Measurements from ENCODE around the gene NR1H2.
"Not testable (repeated sequence)": the region's sequence is repeated elsewhere in the genome, so short reads cannot be mapped to it uniquely, and the experiment has no call there.

The NR1H2 gene

DNA sequence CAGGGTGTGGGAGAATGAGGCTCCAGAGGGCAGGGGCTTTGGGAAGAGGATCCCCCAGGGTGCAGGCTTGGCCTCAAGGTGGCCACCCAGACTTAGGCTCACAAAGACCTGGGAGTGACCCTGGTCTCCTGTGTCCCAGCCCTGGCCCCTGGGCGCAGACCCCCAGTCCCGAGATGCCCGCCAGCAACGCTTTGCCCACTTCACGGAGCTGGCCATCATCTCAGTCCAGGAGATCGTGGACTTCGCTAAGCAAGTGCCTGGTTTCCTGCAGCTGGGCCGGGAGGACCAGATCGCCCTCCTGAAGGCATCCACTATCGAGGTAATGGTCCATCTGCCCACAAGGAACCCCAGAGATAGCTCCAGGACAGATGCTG lies 2.6 kb downstream of the NR1H2 start:
- DNase-seq, result no peak

DNA sequence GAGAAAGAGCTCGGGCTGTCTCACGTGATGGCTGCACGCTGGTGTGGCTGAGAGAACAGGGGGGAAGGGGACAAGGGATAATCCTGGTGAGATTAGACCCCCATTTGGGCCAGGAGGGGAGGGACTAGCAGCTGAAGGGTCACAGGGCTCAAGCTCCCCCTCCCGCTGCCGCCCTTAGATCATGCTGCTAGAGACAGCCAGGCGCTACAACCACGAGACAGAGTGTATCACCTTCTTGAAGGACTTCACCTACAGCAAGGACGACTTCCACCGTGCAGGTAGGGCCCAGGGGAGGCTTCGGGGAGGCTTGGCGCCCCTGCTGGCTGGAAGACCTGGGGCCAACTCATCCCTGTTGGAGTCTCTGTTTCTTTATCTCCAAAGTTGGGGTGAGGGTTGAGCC lies 3.3 kb downstream of the NR1H2 start:
- no peak for DNase-seq

DNA sequence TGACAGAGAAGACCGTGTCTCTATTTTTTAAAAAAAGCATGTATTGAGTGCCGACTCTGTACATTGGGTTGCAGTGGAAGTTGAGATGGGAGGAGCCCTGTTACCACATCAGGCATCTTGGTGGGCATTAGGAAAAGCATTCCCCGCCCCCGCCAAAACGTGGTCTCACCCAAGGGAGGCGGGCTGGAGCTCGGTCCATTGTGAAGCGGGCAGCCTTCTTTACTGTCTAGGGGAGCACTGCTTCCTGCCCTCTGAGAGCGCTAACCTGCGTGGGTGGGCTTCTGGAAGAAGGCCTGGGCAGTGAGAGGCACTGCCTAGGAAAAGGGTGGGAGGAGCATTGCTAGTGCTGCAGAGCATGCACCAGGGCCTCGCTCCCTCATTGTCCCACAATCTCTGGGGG lies 3.9 kb downstream of the NR1H2 start:
- no peak for DNase-seq

DNA sequence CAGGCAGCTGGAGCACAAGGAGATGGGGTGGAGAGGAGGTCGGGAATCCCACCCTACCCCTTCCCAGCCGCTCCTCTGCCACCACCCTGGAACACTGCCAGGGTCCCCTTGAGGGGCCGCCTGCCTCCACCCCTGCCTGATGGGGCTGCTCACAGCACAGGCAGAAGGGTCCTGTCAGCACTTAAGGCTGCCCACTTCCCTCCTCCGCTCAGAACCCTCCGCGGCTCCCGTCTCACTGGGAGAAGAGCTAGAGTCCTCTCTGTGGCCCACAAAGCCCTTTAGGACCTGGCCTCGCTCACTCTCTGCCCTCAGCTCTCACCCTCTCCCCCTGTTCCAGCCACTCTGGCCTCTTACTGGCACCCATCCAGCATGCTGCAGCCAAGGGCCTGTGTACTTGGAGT lies 4.5 kb downstream of the NR1H2 start:
- no peak for DNase-seq

DNA sequence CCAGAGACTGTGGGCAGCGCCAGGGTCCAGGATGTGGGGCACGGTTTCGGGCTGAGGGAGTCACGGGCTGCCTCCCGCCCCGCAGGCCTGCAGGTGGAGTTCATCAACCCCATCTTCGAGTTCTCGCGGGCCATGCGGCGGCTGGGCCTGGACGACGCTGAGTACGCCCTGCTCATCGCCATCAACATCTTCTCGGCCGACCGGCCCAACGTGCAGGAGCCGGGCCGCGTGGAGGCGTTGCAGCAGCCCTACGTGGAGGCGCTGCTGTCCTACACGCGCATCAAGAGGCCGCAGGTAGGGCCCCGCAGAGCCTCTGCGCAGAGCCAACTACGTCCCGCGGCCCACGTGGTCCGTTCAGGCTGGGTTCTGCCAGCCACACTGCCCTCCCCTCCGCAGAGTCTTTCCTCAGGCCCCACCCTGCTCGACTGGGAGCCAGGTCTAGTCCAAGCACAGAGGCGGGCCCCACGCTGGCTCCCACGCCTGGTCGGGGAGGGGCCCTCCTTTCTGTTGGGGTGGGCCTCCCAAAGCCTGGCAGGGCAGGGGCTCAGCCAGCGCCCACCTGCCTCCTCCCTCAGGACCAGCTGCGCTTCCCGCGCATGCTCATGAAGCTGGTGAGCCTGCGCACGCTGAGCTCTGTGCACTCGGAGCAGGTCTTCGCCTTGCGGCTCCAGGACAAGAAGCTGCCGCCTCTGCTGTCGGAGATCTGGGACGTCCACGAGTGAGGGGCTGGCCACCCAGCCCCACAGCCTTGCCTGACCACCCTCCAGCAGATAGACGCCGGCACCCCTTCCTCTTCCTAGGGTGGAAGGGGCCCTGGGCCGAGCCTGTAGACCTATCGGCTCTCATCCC lies 5.8 kb downstream of the NR1H2 start:
- no peak for DNase-seq

DNA sequence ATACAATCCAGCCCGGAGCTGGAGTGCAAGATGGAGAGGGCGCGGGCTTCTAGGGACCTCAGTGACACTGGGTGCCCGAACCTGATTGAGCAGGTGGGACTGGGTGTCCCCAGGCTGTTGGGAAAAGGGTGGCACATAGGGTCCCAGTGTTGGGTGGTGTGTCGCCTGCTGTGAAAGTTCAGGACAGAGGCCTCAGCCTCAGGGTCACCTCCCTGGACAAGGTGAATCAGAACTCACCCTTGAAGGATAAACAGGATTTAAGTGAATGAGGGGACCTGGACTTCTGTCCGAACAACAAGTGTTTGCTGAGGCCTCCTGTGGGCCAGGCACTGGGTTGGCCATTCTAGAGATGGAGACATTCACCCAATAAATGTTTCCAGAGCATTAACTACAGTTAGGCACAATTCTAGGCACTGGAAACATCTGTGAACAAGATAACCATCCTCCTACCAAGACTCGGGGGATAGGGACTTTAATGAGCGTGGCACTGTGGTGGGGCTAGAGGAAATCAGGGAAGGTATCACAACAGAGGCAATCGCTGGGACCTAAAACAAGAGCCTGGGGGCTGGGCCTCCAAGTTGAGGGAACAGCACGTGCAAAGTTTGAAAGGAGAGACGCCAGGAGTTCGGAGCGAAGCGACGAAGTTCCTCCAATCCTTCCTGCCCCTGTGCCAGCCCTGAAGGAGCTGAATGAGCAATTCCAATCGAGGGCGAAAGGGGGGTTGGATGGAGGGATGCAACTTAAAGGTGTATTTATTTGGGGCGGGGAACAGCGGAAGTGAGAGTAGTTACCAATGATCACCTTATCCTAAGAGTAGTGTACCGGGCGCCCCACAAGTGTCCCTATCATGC lies 7.0 kb downstream of the NR1H2 start:
- DNase-seq, result peak; percentile 13

DNA sequence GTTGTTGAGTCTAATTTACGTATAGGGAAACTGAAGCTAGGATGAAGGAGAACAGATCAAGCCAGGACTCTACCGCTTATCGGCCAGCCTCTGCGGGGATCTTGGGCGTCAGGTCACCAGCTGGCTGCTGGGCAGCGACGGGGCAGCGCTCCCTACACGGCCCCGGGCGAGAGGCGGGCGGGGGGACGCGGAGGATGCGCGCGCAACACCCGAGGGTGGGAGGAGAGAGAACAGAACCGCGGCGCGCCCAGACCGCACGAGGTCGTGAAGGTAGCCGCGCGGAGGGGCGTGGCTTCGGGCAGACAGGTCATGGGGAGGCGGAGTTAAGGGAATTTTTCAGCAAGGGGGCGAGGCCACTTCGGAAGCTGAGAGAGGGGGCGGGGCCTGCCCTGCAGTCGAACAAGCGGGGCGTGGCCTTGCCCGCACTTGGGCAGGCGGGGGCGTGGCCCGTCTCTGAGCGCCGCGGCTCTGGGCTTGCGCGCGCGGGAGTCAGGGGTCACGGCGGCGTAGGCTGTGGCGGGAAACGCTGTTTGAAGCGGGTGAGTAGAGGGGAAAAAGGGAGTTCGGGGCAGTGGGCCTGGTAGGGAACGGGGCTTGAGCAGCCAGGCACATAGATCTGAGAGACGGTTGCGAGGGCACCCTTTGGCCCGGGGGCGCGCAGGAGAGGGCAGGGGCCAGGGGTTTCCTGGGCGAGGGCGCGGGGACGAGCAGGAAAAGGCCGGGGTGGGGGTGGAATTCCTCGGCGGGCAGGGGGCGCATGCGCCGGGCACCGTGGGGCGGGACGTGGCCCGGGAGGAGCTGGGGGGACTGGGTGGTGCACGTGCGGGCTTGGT lies 7.8 kb downstream of the NR1H2 start, which contains the start of gene POLD1:
Gene POLD1 (plus strand): TSS at position 496 of the 833 bp plus-strand sequence. CDS start 14,505 bp downstream, outside the sequence.
- DNase-seq, result peak; percentile 96

DNA sequence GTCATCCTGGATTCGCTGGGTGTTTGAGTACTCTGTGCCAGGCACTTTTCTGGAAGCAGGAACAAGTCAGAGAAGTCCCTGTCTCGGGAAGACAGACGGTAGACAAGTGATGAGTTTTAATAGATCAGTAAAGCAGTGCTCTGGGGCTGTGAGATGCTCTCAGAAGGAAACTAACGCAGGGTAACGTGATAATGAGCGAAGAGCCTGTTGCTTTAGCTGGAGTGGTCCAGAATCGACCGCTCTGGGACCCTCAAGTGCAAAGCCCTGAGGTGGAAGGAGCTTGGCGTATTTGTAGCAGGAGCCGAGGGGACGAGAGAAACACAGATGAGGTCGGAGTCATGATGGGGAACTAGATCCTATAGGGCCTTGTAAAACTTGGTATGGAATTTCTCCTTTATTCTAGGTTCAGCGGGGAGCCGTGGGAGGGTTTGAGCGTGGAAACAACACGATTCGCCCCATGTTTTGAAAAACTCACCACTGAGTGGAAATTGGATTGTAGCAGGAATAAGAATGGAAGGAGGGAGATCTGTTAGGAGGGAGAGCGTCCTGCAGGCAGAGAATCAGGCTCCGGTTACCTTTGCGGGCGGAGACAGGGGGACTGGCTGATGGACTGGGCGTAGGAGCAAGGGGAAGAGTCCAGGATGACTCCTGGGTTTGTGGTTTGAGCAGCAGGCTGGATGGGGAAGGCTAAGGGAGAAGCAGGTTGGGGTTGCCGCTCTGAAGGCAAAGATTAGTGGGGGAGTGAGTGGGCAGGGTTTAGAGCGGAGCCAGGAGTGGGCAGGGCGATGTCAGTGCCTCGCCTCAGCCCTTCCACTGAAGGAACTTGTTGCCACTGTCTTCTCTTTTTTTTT lies 8.7 kb downstream of the NR1H2 start:
- DNase-seq, result no peak

DNA sequence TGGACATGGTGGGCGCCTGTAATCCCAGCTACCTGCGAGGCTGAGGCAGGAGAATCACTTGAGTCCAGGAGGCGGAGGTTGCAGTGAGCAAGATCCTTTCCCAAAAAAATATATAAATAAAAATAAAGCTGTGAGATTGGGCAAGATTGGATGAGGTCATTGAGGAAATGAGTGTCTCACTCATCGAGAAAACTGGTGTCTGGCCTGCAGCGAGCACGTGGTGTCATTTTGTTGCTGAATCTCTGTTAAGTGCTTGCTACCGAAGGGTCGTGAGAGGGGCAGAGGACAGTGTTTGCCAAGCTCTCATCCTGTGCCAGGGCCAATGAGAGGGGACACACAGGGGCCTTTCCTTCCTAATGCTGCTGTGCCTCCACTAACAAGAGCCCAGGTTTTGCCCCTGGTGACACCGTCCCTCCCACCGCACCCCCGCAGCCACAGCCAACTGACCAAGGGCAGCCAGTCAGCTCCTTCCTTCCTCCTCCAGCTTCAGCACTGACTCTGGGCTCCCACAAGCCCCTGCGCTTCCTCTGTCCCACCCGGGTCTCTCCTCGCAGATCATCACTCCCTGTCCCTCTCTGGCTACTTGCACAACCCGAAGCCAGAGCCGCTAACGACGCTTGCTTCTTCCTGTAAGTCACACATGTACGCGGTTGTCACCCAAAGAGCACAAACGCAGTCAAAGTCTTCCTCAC lies 11.1 kb downstream of the NR1H2 start:
- no peak for DNase-seq

DNA sequence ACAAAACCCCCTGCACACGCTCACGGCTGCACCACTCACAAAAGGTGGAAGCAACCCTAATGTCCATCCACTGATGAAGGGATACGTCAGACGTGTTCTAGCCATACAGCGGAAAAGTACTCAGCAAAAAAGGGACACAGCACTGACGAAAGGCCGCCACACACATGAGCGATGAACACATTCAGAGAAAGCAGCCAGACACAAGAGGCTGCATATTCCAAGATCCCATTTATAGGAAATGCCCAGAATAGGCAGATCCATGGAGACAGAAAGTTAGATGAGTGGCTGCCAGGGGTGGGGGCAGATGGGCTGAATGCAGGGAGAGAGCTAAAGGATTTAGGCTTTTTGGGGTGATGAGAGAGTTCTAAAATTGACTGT lies 11.6 kb downstream of the NR1H2 start:
- DNase-seq, result no peak

DNA sequence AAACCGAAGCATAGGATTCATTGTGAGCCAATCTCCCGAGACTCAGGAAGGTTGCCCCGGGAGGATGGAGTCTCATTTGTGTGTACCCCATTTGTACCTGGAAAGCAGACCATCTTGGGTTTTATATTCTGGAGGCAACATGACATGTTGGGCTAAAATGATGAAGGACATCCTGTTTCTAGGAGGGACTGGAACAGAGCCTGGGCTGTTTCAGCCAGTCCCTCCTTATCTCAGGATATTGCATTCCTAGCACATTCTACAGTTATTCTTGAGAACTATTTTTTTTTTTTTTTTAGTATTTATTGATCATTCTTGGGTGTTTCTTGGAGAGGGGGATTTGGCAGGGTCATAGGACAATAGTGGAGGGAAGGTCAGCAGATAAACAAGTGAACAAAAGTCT lies 14.0 kb downstream of the NR1H2 start:
- not testable (repeated sequence) for DNase-seq

DNA sequence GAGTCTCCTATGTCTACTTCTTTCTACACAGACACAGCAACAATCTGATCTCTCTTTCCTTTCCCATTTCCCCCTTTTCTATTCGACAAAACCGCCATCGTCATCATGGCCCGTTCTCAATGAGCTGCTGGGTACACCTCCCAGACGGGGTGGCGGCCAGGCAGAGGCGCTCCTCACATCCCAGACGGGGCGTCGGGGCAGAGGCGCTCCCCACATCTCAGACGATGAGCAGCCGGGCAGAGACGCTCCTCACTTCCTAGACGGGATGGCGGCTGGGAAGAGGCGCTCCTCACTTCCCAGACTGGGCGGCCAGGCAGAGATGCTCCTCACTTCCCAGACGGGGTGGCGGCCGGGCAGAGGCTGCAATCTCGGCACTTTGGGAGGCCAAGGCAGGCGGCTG lies 14.7 kb downstream of the NR1H2 start:
- not testable (repeated sequence) for DNase-seq

DNA sequence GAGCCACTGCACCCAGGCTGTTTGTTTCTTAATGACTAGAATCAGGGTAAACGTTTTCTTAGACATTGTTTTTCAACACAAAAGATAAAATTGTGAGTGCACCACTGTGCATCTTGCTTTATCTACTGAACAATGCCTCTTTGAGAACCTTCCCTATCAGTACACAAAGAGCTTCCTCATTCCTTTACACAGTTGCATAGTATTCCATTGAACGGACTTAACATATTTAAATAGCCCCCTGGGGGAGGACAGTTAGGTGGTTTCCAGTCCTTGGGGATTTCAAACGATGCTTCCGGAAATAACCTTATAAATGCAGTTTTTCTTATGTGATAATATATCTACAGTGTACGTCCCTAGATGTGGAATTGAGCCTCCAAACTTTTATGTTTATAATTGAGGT lies 16.5 kb downstream of the NR1H2 start:
- DNase-seq, result no peak

DNA sequence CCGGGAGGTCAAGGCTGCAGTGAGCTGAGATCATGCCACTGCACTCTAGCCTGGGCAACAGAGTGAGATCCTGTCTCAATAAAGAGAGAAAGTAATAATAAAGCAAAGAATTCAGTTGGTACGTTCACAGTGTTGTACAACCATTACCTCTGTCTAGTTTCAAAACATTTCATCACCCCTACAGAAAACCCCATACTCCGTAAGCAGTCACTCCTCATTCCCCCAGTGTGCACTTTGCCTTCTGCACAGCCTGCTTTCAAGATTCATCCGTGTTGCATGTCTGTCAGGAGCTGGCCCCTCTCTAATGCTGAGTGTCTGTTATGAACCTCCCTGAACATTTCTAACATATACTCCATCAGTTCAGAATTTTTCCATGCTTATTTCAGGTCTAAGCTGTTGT lies 17.3 kb downstream of the NR1H2 start:
- no peak for DNase-seq

DNA sequence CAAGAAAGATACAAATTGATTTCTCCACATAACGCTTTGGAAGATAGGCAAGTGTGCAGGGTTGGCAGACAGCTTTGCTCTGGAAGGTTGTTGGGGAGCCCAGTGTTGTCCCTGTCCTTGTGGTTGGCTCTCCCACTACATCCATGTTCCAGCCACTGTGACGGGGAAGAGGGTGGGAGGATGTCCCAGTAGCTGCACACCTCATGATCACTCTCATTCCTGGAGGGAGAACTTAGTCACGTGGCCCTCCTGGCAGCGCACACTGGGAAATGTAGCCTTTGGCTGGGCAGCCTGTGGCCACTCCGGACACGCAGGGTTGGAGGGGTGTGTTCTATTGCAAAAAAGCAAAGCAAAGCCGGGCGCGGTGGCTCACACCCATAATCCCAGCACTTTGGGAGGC lies 17.8 kb downstream of the NR1H2 start:
- no peak for DNase-seq

DNA sequence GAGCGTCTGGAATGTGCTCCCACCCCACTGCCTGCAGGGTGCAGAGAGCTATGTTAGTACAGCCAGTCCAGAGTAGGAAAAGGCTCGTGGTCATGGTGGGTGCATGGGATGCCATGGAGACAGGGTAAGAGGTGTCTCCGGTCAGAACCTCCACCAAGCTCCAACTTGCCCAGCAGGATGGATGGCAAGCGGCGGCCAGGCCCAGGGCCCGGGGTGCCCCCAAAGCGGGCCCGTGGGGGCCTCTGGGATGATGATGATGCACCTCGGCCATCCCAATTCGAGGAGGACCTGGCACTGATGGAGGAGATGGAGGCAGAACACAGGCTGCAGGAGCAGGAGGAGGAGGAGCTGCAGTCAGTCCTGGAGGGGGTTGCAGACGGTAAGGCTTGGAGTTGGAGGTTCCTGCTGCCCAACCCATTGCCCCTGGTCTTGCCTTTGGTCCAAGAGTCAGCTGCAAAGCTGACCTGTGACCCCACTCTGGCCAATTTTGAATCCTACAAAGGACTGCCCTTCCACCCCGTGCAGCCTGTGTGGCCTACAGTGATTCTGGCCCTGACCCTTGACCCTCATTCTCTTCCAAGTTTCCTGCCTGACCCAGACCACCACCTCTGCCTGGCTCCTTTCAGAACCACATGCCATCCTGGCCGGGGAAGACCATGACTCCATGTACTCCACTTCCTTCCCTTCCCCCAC lies 22.6 kb downstream of the NR1H2 start:
- no peak for DNase-seq

DNA sequence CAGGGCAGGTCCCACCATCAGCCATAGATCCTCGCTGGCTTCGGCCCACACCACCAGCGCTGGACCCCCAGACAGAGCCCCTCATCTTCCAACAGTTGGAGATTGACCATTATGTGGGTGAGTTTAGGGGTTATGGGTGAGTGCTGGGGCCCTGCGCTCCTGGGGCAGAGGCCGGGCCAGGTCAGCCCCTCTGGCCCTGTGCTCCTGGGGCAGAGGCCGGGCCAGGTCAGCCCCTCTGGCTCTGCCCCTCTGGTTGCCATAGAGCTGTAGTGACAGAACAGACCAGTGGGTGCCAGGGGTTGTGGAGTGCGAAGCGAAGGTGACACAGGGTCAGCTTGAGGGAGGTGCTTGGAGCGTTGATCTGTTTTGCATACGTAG lies 23.1 kb downstream of the NR1H2 start:
- no peak for DNase-seq

DNA sequence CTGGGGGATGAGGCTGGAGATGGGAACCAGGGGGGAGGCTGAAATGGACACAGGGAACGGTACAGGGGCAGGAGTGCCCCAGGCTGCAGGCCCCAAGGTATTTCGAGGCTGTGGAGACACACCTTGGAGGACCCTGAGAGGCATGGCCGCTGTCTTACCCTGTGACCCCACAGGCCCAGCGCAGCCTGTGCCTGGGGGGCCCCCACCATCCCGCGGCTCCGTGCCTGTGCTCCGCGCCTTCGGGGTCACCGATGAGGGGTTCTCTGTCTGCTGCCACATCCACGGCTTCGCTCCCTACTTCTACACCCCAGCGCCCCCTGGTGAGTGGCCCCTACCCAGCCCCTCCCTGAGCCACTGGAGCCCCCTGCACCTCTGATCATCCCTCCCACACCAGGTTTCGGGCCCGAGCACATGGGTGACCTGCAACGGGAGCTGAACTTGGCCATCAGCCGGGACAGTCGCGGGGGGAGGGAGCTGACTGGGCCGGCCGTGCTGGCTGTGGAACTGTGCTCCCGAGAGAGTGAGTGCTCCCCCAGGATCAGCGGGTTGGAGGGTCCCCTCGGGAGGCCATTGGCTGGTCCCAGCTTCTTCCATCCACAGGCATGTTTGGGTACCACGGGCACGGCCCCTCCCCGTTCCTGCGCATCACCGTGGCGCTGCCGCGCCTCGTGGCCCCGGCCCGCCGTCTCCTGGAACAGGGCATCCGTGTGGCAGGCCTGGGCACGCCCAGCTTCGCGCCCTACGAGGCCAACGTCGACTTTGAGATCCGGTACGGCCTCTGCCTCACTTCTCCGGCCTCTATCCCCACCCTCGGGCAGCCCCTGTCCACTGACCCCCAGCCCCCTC lies 25.6 kb downstream of the NR1H2 start:
- DNase-seq, result no peak

DNA sequence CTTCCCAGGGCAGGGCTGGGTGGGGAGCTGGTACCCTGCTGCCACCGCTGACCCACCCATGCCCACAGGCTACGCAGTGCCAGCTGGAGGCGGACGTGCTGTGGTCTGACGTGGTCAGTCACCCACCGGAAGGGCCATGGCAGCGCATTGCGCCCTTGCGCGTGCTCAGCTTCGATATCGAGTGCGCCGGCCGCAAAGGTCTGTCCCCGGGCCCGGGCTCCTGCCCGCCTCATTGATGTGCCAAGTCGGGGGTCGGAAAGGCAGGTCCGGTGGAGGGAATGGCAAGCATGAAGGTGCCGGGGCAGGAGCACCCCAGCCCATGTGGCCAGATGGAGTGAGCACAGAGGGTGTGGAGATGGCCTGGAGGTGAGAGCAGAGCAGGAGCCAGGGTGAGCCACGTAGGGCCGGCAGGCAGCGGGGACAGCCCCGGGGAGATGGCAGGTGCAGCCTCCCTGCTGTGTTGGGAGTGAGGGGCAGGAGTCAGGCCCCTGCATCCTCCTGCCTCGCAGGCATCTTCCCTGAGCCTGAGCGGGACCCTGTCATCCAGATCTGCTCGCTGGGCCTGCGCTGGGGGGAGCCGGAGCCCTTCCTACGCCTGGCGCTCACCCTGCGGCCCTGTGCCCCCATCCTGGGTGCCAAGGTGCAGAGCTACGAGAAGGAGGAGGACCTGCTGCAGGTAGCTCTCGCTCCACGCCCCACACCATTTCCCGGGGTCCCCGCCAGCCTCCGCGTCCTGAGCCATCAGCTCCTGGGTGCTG lies 26.5 kb downstream of the NR1H2 start:
- no peak for DNase-seq

All from fibroblast of skin of scalp (primary cell).